ENCODE results near the gene LYL1. TPM values are rescaled to one million over a fixed set of nuclear protein-coding genes. Genes with fewer than 3 reads are reported as not detected.

LYL1 gene
- total RNA-seq, 1 donor from 2014 or later: 20.2 TPM

DNA sequence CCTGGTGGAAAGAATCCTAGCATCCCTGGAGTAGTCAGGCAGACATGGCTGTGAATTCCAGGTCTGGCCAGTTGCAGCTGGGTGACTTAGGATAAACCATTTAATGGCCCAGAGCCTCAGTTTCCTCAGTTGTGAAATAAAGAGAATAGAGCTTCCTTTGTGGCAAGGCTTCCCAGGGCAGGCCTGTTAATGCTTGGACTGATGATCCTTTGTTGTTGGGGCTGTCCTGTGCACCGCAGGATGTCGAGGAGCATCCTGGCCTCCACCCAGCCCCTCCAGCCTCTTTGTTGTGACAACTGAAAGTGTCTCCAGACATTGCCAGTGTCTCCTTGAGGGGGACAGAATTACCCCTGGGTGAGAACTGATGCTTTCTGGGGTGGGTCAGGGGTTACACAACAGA, 16.3 kb downstream of the LYL1 start:
- DNase-seq (ENCODE audit: low spot score): no peak
- intact Hi-C loops (cut with DNase I): no loop called here
- ATAC-seq: no peak

DNA sequence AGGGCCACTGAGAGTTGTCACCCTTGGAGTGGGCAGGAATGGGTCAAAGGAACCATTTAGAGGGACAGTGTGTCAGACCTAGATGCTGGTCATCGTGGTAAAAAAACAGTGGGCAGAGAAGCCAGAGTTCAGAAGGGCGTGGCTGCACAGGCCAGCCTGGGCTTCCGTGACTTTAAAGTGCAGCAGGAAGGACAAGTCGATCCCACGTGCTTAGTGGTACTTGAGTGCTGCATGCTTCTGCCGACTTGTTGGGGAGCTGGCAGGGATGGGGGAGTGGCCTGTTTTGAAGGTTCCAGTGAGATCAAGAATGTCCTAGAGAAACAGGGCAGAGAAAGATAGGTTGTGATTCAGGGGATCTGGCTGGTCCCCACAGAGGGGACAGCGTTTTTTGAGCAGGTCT, 17.0 kb downstream of the LYL1 start:
- no peak for ATAC-seq
- intact Hi-C loops (cut with DNase I): no loop called here
- DNase-seq (ENCODE audit: low spot score): no peak

DNA sequence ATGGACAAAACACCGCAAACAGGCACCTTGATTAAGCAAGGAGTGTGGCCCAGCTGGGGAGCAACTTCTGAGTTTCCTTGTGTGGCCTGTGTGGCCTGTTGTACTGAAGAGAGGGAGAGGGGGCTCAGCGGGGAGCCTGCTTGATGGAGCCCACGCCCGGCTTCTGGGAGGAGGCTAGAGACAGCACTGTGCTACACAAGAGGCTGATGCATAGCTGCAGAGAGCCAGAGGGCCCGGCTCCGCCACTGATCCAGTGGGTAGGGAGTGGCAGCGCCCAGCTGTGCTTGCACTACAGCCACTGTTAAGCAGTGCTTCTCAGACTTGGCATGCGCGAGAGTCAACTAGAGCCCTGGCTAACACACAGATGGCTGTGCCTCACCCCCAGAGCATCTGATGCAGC, 19.0 kb downstream of the LYL1 start:
- no peak for ATAC-seq
- no peak for DNase-seq (ENCODE audit: low spot score)
- intact Hi-C loops (cut with DNase I): no loop called here

DNA sequence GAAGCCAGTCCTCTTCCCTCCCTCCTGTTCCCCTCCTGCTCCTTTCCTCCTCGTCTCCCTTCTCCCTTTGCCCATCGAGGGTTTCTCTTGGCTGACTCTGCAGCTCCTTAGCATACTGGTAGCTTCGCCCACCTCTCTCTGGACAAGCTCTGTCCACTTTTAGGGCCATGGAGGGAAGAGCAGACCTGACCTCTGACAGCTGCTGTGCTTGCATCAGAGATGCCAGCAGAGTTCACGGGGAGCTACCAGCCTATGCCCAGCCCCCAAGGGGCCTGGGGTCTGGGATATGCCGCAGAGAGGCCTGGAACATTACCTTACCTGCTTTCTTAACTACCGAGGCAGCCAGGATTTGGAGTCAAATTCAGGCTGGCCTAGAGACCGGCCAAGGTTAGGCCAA, 19.7 kb downstream of the LYL1 start:
- DNase-seq (ENCODE audit: low spot score) (no peak), ATAC-seq (no peak)
- intact Hi-C loops (cut with DNase I): no loop called here

DNA sequence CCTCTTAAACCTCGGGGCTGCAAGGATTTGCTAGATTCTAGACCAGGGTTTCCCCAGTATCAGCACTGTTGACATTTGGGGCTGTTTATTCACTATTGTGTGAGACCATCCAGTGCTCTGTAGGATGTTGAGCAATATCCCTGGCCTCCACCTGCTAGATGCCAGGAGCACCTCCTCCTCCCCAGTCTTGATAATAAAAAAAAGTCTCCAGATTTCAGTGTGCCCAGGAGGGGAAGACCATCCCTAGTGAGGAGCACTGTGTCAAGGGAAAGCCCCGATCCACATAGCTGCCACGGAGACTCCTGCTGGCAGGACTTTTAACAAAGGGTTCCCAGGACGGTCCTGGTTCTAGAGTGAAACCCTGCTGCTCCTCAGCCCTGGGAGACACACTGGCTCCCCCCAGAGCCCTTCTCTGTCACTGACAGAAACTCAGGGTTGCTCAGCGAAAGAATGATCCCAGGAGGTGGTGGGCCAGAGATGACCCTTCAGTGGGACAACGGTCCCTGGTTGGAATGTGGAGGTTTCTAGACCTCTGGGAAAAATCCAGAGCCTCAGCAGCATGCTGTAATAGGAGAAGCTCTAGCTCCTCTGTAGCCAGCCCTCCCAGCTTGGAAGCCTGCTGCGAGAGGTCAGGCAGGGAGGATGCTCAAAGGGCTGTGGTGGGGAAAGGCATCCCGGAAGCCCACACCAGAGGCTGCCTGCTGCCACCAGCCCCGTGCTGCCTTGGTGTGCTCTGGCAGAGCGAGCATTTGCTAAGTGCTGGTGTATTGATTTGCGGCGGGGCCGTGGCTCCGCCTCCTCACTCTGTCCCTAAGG, 20.3 kb downstream of the LYL1 start:
- intact Hi-C loops (cut with DNase I): no loop called here
- no peak for DNase-seq (ENCODE audit: low spot score)
- peak; percentile 75 for ATAC-seq

DNA sequence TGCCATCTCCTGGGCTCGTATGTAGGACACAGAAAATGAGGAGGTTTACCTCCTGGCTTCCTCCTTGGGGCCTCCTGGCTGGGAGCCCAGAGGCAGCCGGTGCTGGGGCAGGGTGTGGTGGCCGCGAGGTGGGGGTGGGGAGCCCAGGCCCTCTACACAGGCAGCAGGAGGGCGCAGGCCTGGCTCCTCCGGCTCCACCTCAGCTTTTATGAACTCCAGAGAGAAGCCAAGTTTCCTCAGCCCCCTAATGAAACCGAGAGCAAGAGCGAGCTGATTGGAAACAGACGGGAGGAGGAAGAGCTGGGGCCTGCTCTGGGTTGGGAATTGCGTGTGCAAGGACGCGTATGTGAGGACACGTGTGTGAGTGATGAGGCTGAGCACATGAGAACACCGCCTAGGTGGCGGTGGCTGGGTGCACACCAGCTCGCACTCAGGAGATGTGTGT, 23.1 kb downstream of the LYL1 start:
- ATAC-seq (peak; percentile 69), DNase-seq (ENCODE audit: low spot score) (no peak)
- intact Hi-C loops (cut with DNase I): no loop called here

DNA sequence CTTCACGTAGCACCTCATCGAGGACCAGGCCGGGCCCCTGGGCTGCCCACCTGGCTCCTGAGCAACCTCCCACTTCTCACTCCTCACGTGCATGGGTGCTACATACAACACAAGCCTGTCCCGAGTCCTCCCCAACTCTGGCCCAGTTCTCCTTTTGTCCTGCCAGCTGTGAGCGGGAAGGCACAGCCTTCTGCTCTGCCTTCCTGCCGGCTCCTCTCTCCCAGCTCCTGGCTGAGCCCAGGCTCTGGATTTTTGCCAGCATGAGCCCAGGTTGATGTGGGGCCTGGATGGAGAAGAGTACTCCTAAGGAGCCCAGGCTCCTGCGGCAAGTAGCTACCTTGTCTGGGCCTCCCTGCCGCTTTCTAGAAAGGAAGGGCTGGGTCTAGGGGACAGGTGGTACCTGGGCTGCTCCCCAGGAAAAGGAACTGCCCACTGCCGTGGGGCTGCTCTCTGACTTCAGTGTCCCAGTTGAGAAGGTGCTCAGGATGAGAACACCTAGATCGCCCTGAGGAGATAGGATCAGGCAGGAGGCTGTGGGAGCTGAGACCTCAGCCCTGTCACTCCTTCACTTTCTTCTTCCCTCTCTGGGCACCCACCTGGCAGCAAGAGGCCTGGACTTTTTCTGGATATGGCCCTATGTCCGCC, 23.6 kb downstream of the LYL1 start:
- intact Hi-C loops (cut with DNase I): no loop called here
- ATAC-seq (no peak), DNase-seq (ENCODE audit: low spot score) (no peak)

DNA sequence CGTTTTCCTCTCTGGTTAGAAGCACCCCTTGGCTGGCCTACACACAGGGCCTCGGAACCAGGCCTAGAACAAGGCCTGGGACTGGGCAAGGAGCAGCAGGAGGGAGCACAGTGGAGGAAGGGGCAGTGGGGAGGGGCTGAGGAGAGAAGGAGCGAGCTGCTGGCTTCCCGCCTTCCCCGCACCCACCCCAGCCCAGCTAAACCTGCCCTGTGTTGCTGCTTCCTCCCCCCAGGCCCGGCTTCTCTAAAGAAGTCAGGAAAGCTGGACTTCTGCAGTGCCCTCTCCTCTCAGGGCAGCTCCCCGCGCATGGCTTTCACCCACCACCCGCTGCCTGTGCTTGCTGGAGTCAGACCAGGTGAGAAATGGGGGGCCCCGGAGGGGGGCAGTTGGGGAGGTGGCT, 24.3 kb downstream of the LYL1 start:
- ATAC-seq (no peak), DNase-seq (ENCODE audit: low spot score) (no peak)
- intact Hi-C loops (cut with DNase I): no loop called here

DNA sequence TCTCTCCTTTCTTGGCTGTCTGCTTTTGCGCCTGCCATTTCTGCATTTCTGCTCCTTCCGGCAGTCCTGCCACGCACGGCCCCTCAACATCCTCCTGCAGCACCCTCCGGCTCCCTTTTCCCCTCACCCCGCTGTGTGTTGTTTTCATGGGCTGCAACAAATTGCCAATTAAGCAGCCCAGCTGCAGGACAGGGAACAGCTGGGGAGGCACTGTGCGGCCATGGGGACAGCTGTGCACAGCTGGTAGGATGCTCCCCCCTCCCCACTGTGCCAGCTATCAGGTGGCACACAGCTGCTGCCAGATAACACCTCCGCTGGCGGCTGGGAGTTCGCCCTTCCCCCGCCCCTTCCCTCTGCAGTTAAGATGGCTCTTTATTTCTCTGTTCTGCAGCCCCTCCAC, 25.4 kb downstream of the LYL1 start:
- DNase-seq (ENCODE audit: low spot score) (no peak), ATAC-seq (no peak)
- intact Hi-C loops (cut with DNase I): no loop called here

DNA sequence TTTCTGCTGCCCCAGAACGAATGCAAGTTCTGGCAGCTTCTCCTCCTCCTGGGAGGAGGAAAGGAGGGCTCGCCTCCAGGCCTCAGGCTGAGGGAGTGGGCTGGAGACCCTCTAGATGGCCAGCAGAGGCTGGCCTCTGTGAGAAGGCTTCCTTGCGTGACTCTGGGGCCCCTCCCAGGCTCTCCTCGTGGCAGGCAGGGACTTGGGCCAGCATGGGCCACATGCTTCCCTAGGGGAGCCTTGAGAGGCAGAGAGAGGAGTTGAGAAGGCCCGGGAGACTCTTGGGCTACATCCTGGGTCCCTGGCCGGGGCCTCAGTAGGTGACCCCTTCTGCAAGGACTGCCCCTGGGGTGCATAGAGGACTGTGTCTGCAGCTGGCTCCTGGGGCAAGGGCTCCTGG, 25.9 kb downstream of the LYL1 start:
- DNase-seq (ENCODE audit: low spot score): no peak
- ATAC-seq: peak; percentile 16
- intact Hi-C loops (cut with DNase I): no loop called here

DNA sequence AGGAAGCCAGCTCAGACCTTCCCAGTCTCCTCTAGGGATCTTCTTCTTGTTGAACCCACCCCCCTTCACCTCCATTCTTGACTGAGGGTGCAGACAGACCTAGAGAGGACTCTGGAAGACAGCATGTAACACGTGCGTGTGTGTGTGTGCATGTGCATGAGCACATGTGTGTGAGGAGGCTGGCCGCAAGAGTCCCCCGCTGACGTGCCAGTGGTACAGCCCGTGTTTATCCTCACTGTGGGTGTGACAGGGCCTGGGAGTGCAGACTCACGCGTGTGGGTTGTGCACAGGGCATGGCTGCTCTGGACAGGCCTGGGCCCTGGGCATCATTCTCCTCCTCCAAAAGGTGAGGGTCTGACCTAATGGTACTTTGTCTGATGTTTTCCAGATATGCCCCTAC, 26.3 kb downstream of the LYL1 start:
- ATAC-seq (peak; percentile 25), DNase-seq (ENCODE audit: low spot score) (no peak)
- intact Hi-C loops (cut with DNase I): no loop called here

DNA sequence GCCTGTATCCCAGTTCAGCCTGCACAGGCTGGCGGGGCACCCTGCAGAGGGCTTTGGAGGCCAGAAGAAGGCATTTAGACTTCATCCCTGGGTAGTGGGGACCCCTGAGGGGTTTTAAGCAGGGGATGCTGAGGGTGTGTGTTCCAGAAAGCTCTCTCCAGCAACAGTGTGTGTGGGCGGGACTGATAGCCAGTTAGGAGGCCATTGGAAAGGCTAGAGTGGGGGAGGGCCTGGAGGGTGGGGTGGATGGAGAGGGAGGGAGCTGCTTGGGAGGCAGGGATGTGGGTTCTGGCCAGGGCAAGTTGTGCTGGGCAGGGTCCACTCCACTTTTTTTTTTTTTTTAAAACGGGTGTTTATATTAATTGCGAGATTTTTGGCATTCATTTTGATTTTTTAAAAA, 28.3 kb downstream of the LYL1 start:
- intact Hi-C loops (cut with DNase I): no loop called here
- DNase-seq (ENCODE audit: low spot score) (no peak), ATAC-seq (no peak)

DNA sequence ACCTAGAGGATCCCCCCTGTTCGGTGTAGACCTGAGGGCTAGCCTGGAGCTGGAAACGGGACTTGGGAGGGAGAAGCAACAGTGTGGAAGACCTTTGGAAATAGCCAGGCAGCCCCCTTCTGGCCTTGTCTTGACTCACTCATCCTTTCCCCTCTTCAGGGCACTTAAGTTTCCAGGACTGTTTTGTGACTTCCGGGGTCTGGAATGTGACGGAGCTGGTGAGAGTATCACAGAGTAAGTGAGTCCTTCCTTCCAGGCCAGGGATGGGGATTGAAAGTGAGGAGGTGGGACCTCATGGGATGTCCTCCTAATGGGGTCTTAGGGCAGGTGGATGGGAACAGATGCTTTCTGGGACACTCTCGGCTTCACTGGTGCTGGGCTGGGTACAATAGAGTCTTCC, 29.4 kb downstream of the LYL1 start:
- intact Hi-C loops (cut with DNase I): no loop called here
- no peak for ATAC-seq
- no peak for DNase-seq (ENCODE audit: low spot score)

DNA sequence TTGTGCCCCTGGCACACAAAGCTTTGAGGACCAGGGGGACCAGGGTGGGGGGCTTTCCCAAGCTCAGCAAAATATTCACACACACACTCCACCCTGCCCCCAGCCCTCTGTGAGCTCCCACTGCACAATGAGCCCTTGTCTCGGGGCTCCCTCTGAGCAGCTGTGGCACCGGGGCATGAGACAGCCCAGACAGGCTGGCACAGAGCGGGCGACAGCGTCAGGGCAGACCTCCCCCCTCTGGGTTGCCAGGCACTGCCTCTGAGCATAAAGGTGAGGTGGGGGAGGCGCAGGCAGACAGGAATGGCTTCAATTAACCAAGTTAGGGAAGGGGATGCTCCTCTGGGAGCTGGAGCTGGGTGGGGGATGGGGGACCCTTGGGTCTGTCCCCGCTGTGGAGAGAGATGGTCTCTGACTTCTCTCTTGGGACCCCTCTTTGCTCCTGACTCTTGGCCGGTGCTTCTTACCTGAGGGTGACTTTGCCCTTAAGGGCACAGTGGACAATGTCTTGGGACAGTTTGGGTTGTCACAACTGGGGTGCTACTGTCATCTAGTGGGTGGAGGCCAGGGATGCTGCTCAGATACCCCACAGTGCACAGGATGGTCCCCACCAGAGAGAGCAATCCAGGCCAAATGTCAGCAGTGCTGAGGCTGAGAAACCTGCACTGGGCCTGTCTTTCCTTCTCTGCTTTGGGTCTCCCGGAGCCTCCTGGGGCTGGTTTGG, 30.3 kb downstream of the LYL1 start:
- peak; percentile 20 for ATAC-seq
- intact Hi-C loops (cut with DNase I): no loop called here

DNA sequence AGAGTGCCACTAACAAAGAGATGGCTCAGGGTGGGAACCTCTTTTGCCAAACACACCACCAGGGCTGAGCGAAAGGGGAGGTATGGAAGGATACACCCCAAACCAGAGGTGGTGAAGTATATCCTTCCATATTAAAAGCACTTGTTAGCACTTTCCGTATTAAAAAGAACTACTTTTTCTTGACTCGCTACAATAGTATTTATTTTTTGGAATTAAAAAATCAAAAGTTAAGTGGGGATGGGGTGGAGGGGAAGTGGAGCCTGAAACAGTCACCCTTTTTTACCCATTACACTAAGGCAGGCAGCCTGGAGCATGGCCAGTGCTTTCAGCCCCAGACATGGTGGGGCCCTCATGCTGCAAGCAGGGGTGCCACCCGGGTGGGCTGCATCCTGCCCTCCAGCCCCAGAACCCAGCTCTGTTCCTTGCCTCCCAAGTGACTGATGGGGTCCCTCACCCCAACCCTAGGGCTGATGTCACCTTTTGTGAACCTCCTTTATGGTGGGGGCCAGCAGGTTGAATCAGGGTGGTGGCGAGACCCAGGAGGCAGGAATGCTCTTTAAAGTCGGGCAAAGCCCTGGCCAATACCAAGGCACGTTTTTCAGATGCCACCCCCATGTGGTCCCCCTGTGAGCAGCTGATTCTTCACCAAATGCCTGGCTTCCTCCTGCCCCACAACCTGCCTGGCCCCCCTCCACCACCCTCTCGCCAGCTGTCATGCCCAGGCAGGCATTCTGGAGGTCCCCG, 31.0 kb downstream of the LYL1 start:
- intact Hi-C loops (cut with DNase I): no loop called here
- DNase-seq (ENCODE audit: low spot score): no peak
- ATAC-seq: no peak

More for the DNA sequence above, 30.3 kb downstream of the LYL1 start:
- DNase-seq (ENCODE audit: low spot score): no peak

DNA sequence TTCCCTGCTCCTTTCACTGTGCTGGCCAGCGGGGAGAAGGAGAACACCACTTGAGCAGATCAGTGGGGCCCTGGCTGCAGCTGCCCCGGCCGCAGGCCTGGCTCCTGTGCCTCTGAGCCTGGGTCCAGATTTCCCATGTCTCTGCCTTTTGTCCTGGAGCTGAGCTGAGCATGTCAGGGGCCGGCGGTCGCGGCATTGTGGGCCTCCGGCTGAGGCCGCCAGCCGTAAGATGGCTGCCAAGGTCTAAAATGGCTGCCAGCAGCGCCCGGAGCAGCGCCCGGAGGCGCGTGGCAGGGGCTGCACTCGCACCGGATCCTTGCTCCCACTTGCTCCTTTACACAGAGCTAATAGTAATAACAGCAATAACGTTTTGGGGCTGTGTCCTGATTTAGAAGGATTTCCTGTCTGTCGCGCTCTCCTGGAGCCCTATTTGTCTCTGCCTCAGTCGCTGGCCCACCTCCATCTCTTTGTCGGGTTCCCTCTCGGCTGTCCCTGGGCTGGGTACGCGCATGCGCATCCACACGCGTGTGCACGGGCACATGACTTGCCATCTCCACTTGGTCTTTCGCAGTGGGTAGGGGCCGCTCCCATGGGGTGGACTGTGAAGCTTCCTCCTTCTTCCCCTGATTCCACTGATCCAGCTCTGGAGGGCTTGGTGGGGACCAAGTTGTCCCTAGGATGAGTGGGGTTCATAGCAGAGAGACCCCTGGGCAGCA, 32.1 kb downstream of the LYL1 start:
- ATAC-seq (no peak), DNase-seq (ENCODE audit: low spot score) (no peak)
- intact Hi-C loops (cut with DNase I): no loop called here

DNA sequence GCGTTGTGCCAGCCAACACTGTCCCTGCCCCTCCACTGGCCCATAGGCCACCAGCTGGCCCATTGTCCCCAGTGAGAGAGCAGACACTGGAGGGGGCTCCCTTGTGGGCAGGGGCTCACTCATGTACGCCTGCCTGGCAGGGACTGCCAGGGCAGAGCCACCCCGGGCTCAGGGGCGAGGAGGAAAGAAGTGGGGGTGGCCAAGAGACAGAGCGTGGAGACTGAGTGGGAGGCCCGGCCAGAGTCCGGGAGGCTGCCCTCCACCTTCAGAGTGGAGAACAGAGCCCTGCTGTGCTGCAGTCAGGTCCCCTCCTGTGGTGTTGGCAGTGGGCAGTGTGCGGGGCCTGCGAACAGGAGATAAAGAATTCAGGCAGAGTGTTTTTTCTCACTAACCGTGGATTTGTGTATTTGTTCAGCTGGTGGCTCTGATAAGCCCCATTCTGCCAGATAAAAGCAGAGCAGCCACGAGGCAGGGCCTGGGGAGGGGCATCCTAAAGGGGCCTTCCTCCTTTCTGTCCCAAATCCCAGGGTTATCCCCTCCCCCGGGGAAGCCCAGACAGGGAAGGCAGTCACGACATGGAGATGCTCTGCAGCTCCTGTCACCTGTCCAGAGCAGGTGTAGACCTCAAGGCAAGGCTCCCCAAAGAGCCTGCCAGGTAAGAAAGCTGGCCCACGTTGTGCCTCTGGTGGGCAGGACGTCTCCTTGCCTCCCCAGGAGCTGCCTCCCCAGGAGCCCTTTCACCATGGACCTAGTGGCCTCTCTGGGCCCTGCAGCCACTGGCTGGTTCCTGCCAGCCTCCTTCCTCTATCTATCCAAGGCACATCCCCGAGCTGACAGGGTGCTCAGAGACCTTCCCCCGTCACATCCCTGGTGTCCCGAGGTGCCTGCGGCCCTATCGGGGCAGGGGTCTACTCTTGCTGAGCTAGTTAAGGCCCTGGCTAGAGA, 33.0 kb downstream of the LYL1 start:
- ATAC-seq (no peak), DNase-seq (ENCODE audit: low spot score) (no peak)
- intact Hi-C loops (cut with DNase I): loop anchor here (10.0 kb wide), 1 partner anchor 85 kb away; no protein-coding TSS in a partner anchor
